ENCODE data around the gene HS3ST5. TPM values are rescaled to one million over a fixed set of nuclear protein-coding genes. Genes with fewer than 3 reads are reported as not detected.

The HS3ST5 gene
- total RNA-seq, 3 donors from 2014 or later (not counting 1 experiment from before 2014, with no cell fraction given), result not detected

GRCh38 chr6:114288701-114289495, 53.9 kb downstream of the HS3ST5 start:
- H3K4me3 ChIP-seq (ENCODE audit: low read length), result no peak overlapping the region
- Mint-ChIP-seq H3K9me3 (peaks cover 0 to 5% of the 10 kb centered on the region in 2 donors), H3K27ac (no peak overlapping the region), H3K4me1 (no peaks in the 10 kb centered on the region), H3K36me3 (no peaks in the 10 kb centered on the region), H3K27me3 (ENCODE audit: low read depth in 2 of 2) (no peaks in the 10 kb centered on the region), H3K4me3 (no peak overlapping the region)
- H3K4me1 ChIP-seq (ENCODE audit: control insufficient read depth, insufficient read depth, low read length), result no peaks in the 10 kb centered on the region
- no peak for DNase-seq
- no peaks in the 10 kb centered on the region for H3K27me3 ChIP-seq (ENCODE audit: control insufficient read depth, insufficient read depth, low read length)
- no peaks in the 10 kb centered on the region for H3K9me3 ChIP-seq (ENCODE audit: control insufficient read depth, insufficient read depth, low read length)
- intact Hi-C loops (cut with micrococcal nuclease), result no loop called here
- no peak for TF ChIP-seq CTCF (IDR thresholded peaks at IDR 0.05)
- no peak for ATAC-seq
- no peak overlapping the region for H3K27ac ChIP-seq (ENCODE audit: low read length)
- 79% methylated on average over 2 of the region's 3 CpGs for WGBS (ENCODE audit: insufficient coverage)
- H3K36me3 ChIP-seq (ENCODE audit: control insufficient read depth, insufficient read depth, low read length), result no peaks in the 10 kb centered on the region

GRCh38 chr6:114287461-114287860, 55.4 kb downstream of the HS3ST5 start:
- H3K4me3 ChIP-seq (ENCODE audit: low read length), result no peak overlapping the region
- no peaks in the 10 kb centered on the region for H3K4me1 ChIP-seq (ENCODE audit: control insufficient read depth, insufficient read depth, low read length)
- no peak for TF ChIP-seq CTCF (IDR thresholded peaks at IDR 0.05)
- no peak overlapping the region for H3K27ac ChIP-seq (ENCODE audit: low read length)
- H3K27ac Mint-ChIP-seq, result no peak overlapping the region
- H3K9me3 ChIP-seq (ENCODE audit: control insufficient read depth, insufficient read depth, low read length), result no peaks in the 10 kb centered on the region
- H3K4me3 Mint-ChIP-seq, result no peak overlapping the region
- intact Hi-C loops (cut with micrococcal nuclease), result no loop called here
- H3K36me3 ChIP-seq (ENCODE audit: control insufficient read depth, insufficient read depth, low read length), result no peaks in the 10 kb centered on the region
- no peaks in the 10 kb centered on the region for H3K27me3 ChIP-seq (ENCODE audit: control insufficient read depth, insufficient read depth, low read length)
- DNase-seq, result no peak
- H3K36me3 Mint-ChIP-seq, result no peaks in the 10 kb centered on the region
- peaks cover 0 to 5% of the 10 kb centered on the region in 2 donors for H3K9me3 Mint-ChIP-seq
- no peaks in the 10 kb centered on the region for H3K4me1 Mint-ChIP-seq
- no peaks in the 10 kb centered on the region for H3K27me3 Mint-ChIP-seq (ENCODE audit: low read depth in 2 of 2)
- WGBS (ENCODE audit: insufficient coverage), result 94% methylated on average over 2 of the region's 2 CpGs
- no peak for ATAC-seq

GRCh38 chr6:114286211-114286610, 56.6 kb downstream of the HS3ST5 start:
- intact Hi-C loops (cut with micrococcal nuclease), result no loop called here
- Histone ChIP-seq H3K27me3 (ENCODE audit: control insufficient read depth, insufficient read depth, low read length) (no peaks in the 10 kb centered on the region), H3K4me3 (ENCODE audit: low read length) (no peak overlapping the region), H3K9me3 (ENCODE audit: control insufficient read depth, insufficient read depth, low read length) (no peaks in the 10 kb centered on the region), H3K36me3 (ENCODE audit: control insufficient read depth, insufficient read depth, low read length) (no peaks in the 10 kb centered on the region), H3K4me1 (ENCODE audit: control insufficient read depth, insufficient read depth, low read length) (no peaks in the 10 kb centered on the region), H3K27ac (ENCODE audit: low read length) (no peak overlapping the region)
- Mint-ChIP-seq H3K4me3 (no peak overlapping the region), H3K27ac (no peak overlapping the region), H3K27me3 (ENCODE audit: low read depth in 2 of 2) (no peaks in the 10 kb centered on the region), H3K4me1 (no peaks in the 10 kb centered on the region), H3K9me3 (peaks cover 0 to 2% of the 10 kb centered on the region in 2 donors), H3K36me3 (no peaks in the 10 kb centered on the region)
- ATAC-seq, result no peak
- 86% methylated on average over 1 of the region's 2 CpGs for WGBS (ENCODE audit: insufficient coverage)
- TF ChIP-seq CTCF (IDR thresholded peaks at IDR 0.05), result no peak
- DNase-seq, result no peak

- H3K27ac Mint-ChIP-seq, result no peak overlapping the region
- no peaks in the 10 kb centered on the region for H3K4me1 Mint-ChIP-seq
- DNase-seq (no peak), ATAC-seq (no peak)
- no peaks in the 10 kb centered on the region for H3K27me3 Mint-ChIP-seq (ENCODE audit: low read depth in 2 of 2)
- no peak overlapping the region for H3K4me3 ChIP-seq (ENCODE audit: low read length)
- TF ChIP-seq CTCF (IDR thresholded peaks at IDR 0.05), result no peak
- no peak overlapping the region for H3K4me3 Mint-ChIP-seq
- H3K27ac ChIP-seq (ENCODE audit: low read length), result no peak overlapping the region
- no peaks in the 10 kb centered on the region for H3K27me3 ChIP-seq (ENCODE audit: control insufficient read depth, insufficient read depth, low read length)
- intact Hi-C loops (cut with micrococcal nuclease), result no loop called here
- no peaks in the 10 kb centered on the region for H3K36me3 ChIP-seq (ENCODE audit: control insufficient read depth, insufficient read depth, low read length)
- H3K9me3 ChIP-seq (ENCODE audit: control insufficient read depth, insufficient read depth, low read length), result no peaks in the 10 kb centered on the region
- H3K9me3 Mint-ChIP-seq, result peaks cover 0 to 4% of the 10 kb centered on the region in 2 donors
- H3K36me3 Mint-ChIP-seq, result no peaks in the 10 kb centered on the region
- WGBS (ENCODE audit: insufficient coverage), result no CpG with 5 or more reads among the region's 2 CpGs
- H3K4me1 ChIP-seq (ENCODE audit: control insufficient read depth, insufficient read depth, low read length), result no peaks in the 10 kb centered on the region
Observed at GRCh38 chr6:114284281-114284680, 58.5 kb downstream of the HS3ST5 start.
